Non-pigmented ciliary epithelial cell (primary cell): ENCODE results near the gene MMP28.

Source experiments
- DNase-seq: peaks from one replicate; pipeline ENCODE4 v3.0.0-alpha.2; 2010; ENCODE audit warnings: low read depth

The MMP28 gene, protein sequence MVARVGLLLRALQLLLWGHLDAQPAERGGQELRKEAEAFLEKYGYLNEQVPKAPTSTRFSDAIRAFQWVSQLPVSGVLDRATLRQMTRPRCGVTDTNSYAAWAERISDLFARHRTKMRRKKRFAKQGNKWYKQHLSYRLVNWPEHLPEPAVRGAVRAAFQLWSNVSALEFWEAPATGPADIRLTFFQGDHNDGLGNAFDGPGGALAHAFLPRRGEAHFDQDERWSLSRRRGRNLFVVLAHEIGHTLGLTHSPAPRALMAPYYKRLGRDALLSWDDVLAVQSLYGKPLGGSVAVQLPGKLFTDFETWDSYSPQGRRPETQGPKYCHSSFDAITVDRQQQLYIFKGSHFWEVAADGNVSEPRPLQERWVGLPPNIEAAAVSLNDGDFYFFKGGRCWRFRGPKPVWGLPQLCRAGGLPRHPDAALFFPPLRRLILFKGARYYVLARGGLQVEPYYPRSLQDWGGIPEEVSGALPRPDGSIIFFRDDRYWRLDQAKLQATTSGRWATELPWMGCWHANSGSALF

GRCh38 chr17:35795007-35795870 is at the start of gene MMP28:
Gene MMP28 (minus strand): TSS chr17:35795641. CDS start chr17:35795377, 264 bp downstream.
- no peak for DNase-seq

DNA sequence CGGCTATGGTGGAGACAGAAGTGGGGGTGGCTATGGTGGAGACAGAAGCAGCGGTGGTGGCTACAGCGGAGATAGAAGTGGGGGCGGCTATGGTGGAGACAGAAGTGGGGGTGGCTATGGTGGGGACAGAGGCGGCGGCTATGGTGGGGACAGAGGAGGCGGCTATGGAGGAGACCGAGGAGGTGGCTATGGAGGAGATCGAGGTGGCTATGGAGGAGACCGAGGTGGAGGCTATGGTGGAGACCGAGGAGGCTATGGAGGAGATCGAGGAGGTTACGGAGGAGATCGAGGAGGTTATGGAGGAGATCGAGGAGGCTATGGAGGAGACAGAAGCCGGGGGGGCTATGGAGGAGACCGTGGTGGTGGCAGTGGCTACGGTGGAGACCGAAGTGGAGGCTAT is 49.1 kb upstream of the MMP28 start:
- no peak for DNase-seq

DNA sequence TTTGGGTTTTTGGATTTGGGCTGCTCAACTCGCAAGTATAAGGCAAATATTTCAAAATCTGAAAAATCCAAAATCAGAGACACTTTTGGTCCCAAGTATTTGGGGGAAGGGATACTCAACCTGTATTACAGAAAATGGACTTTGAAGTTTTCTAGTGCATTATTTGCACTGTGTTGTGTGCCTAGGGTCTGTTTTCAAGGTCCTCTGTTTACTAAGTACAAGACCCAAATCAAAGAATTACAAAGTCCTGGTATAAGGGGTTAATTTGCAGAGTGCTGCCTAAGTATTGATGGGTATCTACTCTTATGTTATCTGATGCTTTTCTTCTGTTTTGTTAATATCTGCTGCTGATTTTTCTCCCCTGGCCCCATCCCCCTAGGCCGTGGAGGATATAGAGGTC is 48.3 kb upstream of the MMP28 start:
- DNase-seq = no peak

DNA sequence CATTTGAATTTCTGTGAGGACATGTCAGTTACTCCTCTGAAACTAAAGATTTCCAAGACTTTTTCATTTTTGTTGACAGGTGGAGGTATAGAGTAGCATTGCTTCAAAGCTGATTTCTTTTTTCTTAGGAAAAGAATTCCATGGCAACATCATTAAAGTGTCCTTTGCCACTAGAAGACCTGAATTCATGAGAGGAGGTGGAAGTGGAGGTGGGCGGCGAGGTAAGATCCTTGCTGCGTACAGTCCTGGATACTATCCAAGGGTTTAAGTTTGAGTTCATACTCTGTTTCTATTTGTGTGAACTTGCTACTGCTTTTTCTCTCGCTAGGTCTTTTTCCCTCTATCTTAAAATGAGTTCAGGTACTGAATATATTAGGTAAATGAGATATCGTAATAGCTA is 46.8 kb upstream of the MMP28 start:
- DNase-seq = no peak

- peak; percentile 9 for DNase-seq
These were observed 46.1 kb upstream of the MMP28 start for GRCh38 chr17:35841505-35841904.

DNA sequence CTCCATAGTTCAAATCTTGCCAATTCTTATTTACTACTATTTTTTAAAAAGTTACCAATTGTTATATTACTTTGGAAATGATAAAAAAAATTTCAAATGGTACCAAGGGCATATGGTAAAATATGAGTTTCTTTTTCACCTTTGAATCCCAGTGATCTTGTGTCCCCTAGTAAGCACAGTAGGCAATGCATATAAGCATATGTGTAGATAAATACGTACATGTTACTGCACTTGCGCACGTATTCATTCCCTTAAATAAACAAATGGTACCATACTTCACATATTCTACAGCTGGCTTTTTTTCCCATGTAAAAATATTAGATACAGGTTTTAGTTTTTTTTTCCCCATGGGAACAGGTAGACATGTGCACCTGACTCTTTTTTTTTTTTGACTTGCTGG is 45.7 kb upstream of the MMP28 start:
- DNase-seq = no peak

GRCh38 chr17:35825206-35825605 is 29.8 kb upstream of the MMP28 start:
- DNase-seq = no peak

DNA sequence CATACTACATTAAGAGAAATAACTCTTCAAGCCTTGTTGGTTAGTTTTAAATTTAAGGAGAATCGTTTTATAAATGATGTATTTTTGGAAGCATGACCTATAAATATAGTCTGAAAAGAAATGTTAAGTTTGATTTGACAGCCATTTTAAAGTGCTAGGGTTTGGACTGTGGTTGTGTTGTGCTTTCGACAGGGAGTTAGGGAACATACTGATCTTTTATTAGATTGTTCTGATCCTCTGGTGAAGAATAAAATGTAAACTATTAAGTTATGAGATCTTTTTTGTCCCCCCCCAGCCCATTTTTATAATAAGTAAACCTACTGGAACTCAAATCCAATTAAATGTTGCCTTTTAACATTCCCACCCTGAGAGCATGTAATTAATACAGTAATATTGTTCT is 25.9 kb upstream of the MMP28 start:
- DNase-seq = no peak

DNA sequence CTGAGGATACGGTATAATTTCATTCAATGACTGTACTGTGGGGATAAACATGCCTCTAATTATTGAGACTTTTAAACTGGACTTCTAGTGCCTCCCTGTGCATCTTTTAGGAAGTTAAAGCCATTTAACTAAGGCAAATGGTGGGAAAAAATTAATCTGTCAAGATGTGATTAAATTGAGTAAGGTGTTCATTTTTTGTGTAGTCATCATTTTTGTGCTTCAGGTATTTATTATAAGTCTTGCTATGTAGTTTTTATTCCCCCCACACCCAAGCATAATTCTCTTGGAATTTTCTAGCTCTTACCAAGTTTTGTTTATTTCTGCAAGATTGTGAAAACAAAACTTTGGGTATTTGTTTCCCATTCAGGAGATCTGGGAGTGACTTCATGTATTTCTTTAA is 24.0 kb upstream of the MMP28 start:
- DNase-seq = no peak

DNA sequence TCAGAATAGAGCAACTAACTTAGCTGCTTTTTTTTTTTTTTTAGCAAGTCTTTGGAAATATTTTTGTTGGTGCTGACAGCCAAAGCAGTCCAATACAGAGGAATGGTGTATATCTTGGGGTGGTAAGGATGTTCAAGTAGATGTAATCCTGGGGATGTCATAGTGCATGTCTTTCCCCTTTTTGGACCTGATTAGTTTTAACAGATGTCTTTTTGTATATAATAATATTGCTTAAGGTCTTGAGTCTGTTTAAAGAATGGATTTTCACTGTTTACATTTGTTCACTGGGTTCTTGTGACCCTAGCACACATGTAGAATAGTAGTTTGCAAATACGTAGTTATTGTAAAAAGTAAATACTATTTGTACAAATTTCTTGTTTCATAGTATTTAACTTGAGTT is 21.8 kb upstream of the MMP28 start:
- no peak for DNase-seq

- no peak for DNase-seq
These were observed 21.3 kb upstream of the MMP28 start for GRCh38 chr17:35816723-35817122.

GRCh38 chr17:35812456-35812855 is 17.0 kb upstream of the MMP28 start:
- no peak for DNase-seq

DNA sequence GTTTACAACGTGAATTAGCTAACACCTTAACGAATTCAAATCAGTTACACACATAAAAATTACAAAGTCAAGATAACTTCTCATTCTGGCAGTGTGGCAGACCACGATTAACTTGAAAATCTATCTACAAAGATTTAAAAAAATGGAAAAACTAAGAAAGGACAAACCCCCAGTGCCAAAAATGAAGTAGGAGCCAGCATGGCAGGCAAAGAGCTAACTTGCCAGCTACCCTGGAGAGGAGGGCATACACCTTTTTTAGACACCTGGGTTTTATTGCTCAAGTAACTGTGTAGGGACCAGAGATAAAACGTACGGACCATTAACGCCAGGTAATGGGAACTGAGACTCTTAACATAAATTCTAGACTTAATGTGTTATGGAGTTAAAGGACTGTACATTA is 16.3 kb upstream of the MMP28 start:
- DNase-seq = no peak

DNA sequence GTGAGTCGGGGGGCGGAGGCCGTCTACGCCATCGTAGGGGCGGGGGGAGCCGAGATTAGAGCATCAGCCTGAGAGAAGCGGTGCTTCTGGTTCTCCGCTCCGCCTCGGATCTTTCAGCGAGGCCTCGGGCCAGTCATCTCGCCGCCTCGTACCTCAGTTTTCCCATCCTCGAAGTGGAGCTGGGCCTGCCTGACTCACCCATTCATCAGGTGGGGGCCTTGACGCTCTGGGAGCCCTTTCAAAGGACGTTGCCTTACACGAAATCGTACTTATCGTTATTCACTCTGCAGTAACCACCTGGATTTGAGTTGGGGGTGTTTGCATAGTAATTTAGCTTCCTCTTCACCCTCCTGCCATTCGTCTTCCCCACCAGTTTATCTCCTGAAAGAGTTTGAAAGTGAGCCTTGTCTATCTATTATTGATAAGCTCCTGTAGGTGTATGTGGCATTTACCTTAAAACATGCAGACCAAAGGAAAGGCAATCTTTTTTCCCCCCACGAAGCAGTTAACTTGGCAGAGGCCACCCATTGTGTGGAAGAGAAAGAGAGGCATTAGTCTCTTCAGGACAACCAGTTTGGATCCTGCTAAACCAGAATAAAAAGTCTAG is 14.5 kb upstream of the MMP28 start:
- no peak for DNase-seq

GRCh38 chr17:35808962-35809854 is 13.8 kb upstream of the MMP28 start, which contains the start of gene TAF15:
Gene TAF15 (plus strand): TSS chr17:35809484. CDS start chr17:35809570, 86 bp downstream.
- peak; percentile 90 for DNase-seq

DNA sequence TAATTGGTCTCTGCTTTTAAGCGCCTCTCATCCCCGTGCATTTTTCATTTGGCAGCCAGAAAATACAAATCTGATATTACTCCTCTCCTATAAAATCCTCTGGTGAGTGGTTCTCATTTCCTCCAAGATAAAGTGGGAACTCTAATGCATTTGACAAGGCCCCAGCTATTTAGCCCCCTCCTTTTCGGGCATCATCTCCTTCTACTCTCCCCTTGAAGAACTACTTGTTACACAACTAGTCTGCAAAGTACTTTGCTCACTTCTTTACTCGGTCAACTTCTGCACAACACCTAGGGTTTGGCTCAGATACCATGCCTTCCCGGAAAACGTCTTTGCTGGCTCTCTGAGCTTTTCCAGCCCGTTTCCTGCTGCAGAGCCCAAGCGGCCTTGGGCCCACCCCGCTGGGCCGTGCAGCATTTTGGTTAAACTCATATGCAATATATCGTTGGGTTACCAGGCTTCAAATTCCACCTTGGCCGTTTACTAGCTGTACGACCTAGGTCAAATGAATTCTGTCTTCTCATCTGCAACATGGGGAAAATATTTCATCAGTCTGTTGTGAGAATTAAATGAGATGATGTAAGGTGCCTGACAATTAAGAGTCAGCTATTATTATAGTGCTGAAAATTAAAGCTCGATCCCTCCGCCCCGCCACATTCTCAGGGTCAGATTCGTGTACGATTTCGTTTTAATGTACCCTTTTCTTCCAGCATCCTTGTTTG is 13.0 kb upstream of the MMP28 start:
- no peak for DNase-seq

GRCh38 chr17:35807371-35808144 is 12.1 kb upstream of the MMP28 start:
- no peak for DNase-seq

DNA sequence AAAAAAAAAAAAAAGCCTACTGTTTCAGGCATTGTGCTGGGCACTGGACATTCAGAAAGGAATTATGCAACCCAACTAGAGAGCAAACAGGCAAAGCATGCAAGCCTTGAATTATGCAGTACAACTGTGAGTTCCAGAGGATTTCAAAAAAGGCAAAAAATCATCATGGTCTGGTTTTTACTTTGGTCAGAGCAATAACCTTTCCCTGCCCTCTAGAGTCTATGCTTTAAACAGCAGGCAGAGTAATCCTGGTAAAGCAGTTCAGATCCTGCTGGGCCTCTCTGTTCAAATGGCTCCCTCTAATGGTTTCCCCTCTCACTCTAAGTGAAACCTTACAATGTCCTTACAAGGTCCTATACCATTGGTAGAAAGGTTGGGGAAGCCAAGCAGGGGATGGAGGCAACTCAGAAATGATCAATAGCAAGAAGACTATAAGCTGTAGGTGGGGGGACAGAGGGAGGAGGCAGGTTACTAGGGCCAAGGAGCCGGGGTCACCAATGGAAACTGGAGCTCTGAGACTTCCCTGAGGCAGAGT is 9.3 kb upstream of the MMP28 start:
- peak; percentile 81 for DNase-seq

DNA sequence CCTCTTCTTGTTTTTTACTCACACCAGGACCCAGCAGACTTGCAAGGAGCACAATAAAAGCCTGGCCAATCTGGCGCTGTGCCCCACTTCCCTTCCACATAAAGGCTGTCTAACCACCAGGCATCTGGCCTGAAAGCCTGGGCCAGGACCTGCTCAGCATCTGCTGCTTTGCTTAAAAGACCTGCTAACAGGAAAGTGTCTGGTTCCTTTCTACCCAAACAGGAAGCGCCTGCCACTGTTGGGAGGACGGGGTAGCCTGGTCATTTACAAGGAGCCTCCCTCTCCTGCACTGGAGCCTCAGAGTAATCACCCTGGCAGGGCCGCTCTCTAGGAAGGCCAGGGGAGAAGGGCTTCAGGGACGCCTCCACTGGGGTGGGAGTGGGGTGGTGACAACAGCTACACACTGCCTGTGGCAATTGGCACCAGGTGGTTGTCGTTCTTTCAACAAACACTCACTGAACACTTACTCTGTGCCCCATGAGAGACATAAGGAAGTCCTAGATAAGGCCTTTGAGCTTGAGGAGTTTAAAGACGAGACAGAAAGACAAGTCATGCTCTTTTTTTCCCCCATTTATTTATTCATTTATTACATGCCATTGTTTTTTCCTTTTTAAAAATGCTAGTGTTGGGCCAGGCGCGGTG is 6.3 kb upstream of the MMP28 start:
- DNase-seq = no peak
